SW480 (cell line): ENCODE results near the gene RNU1-3.
A peak's percentile ranks its signal among the peaks of the same experiment; 100 is the strongest.
"Not testable (repeated sequence)": the region's sequence is repeated elsewhere in the genome, so short reads cannot be mapped to it uniquely, and the experiment has no call there.

Source experiments
- DNase-seq: peaks from one replicate; pipeline ENCODE4 v3.0.0-alpha.2; 2016; ENCODE audit warnings: low spot score

RNU1-3 gene

DNA sequence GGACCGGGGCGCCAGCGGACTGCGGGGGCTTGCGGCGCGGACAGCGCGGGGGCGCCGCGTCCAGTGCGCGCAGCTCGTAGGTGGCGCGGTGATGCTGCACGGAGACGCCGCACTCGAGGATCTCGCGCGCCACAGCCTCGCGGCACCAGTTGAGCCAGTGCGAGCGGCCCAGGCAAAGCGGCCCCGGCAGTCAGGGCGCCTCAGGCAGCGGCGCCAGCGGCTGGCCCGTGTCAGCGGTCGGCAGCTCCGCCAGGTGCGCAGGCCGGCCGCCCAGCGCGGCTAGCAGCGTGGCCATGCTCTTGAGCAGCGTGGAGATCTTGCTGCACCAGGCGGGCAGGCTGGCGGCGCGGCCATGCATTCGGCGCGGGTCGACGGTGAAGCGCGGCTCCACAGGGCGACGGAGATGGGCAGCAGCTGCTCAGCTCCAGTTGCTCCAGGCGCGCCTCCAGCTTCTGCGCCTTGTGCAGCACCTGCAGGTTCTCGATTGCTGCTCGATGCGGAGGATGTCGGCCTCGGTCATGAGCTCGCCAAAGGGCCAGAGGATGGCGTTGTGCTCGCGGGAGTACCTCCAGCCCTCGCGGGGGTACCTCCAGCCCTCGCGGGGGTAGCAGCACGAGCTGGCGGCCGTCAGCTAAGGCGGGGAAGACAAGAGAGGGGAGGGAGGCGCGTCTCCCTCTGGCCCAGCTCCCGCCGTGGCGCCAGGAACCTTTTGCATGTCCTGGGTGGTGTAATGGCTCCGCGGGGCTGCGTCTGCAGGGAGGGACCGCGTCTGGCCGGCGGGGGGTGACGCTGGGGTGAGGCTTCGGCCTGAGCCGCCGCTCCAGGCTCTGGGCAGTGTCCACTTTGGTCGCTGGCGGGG, 26.9 kb upstream of the RNU1-3 start:
- not testable (repeated sequence) for DNase-seq

DNA sequence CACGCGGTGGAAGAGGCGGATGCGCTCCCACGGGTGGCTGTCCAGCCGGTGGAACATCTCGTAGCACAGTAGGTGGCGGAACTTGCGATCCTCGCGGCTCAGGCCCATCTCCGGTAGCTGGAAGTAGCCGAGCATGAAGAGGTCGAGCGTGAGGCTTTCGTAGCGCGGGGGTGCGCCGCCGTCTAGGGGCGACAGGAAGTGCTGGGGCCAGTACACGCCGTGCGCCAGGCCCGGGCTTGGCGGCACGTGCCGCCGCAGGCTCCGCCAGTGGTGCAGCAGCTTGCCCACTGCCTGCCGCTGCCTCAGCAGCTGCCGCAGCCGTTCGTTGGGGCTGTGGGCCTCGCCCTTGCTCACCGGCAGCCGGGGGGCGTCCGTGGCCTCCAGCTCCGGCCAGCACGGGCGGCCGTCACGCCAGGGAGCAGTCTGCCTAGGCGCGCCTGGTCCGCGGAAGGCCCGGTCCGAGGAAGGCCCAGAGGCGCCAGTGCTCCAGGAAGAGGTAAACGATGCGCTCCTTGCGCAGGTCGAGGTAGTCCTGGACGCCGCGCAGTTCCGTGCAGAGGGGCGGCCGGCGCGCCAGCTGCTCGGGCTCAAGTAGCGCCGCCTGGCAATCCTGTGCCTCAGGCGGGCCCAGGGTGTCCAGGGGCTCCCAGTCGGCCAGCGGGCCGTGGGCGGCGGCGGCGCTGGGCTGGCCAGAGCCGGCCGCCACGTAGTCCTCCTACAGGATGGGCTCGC, 26.1 kb upstream of the RNU1-3 start:
- not testable (repeated sequence) for DNase-seq

- not testable (repeated sequence) for DNase-seq
Observed at GRCh38 chr1:16692283-16692682, 25.5 kb upstream of the RNU1-3 start.

- DNase-seq: not testable (repeated sequence)
Observed at GRCh38 chr1:16690971-16691682, 24.4 kb upstream of the RNU1-3 start.

- not testable (repeated sequence) for DNase-seq
Observed at GRCh38 chr1:16687132-16687800, 20.5 kb upstream of the RNU1-3 start.

GRCh38 chr1:16685445-16686371, 19.0 kb upstream of the RNU1-3 start:
- DNase-seq: not testable (repeated sequence)

- not testable (repeated sequence) for DNase-seq
Observed at GRCh38 chr1:16684738-16685337, 18.1 kb upstream of the RNU1-3 start.

- not testable (repeated sequence) for DNase-seq
Observed at GRCh38 chr1:16684152-16684551, 17.4 kb upstream of the RNU1-3 start.

- DNase-seq: not testable (repeated sequence)
Observed at GRCh38 chr1:16682803-16683202, 16.1 kb upstream of the RNU1-3 start.

GRCh38 chr1:16680366-16680765, 13.6 kb upstream of the RNU1-3 start:
- not testable (repeated sequence) for DNase-seq

DNA sequence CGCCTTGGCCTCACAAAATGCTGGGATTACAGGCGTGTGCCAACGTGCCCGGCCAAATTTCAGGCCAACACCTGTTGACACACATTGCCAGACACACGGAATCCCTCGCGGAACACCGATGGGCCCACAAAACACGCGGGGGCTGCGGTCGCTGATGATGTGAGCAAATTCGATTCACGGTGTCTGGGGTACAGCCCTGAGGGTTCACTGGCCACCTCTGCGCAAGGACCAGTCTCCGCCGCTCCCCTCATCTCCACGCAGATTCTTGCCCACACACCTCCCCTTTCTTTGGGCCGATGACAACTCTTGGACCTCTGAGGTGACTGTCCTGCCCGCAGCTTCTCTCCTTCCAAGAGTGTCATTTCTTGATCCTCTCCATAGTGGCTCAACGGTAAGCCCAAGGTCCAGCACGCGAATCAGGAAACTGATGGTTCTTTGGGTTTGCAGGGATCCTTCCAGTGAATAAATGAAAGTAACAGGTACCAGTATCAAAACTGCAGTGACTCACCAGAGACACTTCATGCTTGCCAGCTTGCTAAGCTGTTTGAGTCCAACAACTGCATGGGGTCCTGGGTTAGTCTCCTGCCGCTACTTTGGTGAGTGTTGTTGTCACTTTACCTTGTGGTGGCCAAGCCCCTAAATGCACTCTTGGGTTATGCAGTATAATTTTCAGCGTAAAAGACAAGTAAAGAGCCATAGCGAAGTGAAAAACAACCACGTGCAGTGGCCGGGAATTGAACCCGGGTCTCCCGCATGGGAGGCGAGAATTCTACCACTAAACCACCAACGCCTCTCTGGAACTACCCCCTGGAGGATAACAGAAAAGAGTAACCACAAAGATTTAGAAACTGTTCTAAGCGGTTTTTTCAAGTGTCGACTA, 11.0 kb upstream of the RNU1-3 start:
- DNase-seq: peak; percentile 54

DNA sequence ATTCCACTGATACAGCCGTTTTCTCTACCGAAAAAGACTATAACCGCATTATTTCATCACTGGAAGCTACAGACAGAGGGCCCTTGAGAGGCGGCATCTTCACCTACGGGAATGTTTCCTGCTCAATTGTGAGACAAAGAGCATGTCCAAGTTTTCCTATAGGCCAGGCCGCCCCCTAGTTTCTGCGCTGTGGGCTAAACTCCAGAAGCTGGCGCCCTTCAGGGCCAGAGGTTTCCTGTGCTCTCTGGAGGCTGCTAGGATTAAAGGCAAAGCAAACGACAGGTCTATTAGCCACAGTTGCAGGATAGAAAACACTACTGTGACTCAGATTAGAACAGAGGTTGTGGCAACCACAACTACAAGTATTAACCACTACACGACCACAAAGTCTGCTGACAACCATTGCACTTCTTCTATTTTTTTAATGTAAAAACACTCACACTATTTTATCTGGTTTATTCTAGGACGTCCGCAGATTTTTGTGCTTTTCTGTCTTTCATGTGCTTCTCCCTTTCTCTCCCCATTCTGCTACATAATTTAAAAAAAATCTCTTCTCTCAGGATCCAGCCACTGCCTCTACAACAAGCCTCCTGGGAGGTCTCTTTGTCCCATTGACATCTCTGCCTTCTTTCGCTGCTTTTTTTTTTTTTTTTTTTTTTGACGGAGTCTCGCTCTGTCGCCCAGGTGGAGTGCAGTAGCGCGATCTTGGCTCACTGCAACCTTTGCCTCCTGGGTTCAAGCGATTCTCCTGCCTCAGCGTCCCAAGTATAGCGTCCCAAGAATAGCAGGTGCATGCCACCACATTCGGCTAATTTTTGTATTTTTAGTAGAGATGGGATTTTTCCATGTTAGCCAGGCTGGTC, 10.1 kb upstream of the RNU1-3 start:
- DNase-seq: peak; percentile 53

- DNase-seq: not testable (repeated sequence)
Observed at GRCh38 chr1:16675118-16675510, 8.4 kb upstream of the RNU1-3 start.

DNA sequence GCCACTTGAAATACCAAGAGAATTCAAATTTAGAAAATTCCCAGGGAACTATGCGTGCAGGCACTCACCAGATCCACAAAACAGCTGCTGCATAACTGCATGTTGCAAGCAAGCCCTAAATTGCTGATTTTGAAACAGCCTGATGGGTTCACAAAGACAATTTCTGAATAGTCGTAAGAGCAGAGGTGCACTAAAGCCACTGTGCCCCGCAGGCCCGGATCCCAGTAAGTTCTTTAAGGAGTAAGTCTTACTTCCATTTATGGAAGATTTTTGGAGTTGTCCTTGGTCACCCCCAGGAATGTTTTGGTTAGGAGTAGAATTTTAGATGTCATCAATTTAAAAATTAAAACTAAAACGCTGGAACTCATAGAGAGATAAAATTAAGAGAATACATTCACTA, 7.2 kb upstream of the RNU1-3 start:
- DNase-seq: not testable (repeated sequence)

- DNase-seq: not testable (repeated sequence)
Observed at GRCh38 chr1:16665836-16666235, 912 bp downstream of the RNU1-3 start.

GRCh38 chr1:16658234-16658633, 8.5 kb downstream of the RNU1-3 start:
- DNase-seq: not testable (repeated sequence)

GRCh38 chr1:16656981-16657683, 9.6 kb downstream of the RNU1-3 start:
- DNase-seq: not testable (repeated sequence)

- not testable (repeated sequence) for DNase-seq
Observed at GRCh38 chr1:16656574-16656973, 10.2 kb downstream of the RNU1-3 start.
